ENCODE measurements around the gene YJU2.
A peak's percentile ranks its signal among the peaks of the same experiment; 100 is the strongest.

DNA sequence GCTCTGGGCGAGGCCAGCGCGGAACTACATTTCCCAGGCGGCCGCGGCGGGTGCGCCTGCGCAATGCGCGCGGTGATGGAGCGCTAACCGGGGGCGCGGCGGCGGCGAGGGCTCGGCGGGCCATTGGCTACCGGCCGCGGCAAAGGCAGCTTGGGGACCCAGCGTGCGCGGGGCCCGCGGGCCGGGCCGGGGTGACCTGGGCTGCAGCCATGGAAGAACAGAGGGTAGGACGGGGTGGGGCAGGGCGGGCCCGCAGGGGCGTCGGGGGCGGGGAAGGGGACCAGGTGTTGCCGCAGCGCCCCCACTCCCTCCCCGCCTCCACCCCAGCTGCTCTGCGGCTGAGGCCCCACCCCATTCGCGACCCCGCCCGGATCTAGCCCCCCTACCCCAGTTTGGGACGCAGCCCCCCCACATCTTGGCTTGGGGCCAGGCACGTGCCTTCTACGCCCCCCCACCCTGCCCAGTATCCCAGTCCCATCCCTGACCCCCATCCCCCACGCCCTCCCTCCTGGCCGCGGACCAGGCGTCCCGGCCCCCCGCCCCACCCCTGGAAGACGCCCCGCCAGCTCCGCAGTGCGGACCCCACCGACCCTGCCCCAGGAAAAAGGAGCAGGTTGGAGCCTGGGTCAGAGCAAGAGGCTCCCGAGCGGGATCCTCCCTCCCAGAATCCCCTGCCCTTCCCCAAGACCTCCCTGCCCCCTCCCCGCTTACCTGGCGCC lies 57.8 kb downstream of the YJU2 start, which contains the start of gene FSD1:
- TF ChIP-seq YY1 (IDR thresholded peaks at IDR 0.05; ENCODE audit: low read depth) (no peak), POLR2AphosphoS5 (IDR thresholded peaks at IDR 0.05; ENCODE audit: low read depth, low read length) (no peak), RFX5 (IDR thresholded peaks at IDR 0.05; ENCODE audit: low read length) (no peak), RAD21 (IDR thresholded peaks at IDR 0.05; ENCODE audit: low read length) (no peak), EZH2phosphoT487 (IDR thresholded peaks at IDR 0.05; ENCODE audit: borderline replicate concordance, low read depth) (no peak), EP300 (IDR thresholded peaks at IDR 0.05; ENCODE audit: borderline replicate concordance in 1 of 2, low read depth in 1 of 2, low read length in 1 of 2) (no peak), FOXM1 (IDR thresholded peaks at IDR 0.05; ENCODE audit: low read depth) (no peak), NRF1 (IDR thresholded peaks at IDR 0.05; ENCODE audit: low read depth, low read length) (peak; percentile 86), GABPA (IDR thresholded peaks at IDR 0.05; ENCODE audit: low read depth) (no peak)
- TF ChIP-seq, protein P1, sequence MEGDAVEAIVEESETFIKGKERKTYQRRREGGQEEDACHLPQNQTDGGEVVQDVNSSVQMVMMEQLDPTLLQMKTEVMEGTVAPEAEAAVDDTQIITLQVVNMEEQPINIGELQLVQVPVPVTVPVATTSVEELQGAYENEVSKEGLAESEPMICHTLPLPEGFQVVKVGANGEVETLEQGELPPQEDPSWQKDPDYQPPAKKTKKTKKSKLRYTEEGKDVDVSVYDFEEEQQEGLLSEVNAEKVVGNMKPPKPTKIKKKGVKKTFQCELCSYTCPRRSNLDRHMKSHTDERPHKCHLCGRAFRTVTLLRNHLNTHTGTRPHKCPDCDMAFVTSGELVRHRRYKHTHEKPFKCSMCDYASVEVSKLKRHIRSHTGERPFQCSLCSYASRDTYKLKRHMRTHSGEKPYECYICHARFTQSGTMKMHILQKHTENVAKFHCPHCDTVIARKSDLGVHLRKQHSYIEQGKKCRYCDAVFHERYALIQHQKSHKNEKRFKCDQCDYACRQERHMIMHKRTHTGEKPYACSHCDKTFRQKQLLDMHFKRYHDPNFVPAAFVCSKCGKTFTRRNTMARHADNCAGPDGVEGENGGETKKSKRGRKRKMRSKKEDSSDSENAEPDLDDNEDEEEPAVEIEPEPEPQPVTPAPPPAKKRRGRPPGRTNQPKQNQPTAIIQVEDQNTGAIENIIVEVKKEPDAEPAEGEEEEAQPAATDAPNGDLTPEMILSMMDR (IDR thresholded peaks at IDR 0.05): no peak
- TF ChIP-seq, protein P2, sequence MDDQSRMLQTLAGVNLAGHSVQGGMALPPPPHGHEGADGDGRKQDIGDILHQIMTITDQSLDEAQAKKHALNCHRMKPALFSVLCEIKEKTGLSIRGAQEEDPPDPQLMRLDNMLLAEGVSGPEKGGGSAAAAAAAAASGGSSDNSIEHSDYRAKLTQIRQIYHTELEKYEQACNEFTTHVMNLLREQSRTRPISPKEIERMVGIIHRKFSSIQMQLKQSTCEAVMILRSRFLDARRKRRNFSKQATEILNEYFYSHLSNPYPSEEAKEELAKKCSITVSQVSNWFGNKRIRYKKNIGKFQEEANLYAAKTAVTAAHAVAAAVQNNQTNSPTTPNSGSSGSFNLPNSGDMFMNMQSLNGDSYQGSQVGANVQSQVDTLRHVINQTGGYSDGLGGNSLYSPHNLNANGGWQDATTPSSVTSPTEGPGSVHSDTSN (IDR thresholded peaks at IDR 0.05): no peak
- TF ChIP-seq, protein P3, sequence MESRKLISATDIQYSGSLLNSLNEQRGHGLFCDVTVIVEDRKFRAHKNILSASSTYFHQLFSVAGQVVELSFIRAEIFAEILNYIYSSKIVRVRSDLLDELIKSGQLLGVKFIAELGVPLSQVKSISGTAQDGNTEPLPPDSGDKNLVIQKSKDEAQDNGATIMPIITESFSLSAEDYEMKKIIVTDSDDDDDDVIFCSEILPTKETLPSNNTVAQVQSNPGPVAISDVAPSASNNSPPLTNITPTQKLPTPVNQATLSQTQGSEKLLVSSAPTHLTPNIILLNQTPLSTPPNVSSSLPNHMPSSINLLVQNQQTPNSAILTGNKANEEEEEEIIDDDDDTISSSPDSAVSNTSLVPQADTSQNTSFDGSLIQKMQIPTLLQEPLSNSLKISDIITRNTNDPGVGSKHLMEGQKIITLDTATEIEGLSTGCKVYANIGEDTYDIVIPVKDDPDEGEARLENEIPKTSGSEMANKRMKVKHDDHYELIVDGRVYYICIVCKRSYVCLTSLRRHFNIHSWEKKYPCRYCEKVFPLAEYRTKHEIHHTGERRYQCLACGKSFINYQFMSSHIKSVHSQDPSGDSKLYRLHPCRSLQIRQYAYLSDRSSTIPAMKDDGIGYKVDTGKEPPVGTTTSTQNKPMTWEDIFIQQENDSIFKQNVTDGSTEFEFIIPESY (IDR thresholded peaks at IDR 0.05; ENCODE audit: borderline replicate concordance, low read depth): no peak
- TF ChIP-seq, protein P4, sequence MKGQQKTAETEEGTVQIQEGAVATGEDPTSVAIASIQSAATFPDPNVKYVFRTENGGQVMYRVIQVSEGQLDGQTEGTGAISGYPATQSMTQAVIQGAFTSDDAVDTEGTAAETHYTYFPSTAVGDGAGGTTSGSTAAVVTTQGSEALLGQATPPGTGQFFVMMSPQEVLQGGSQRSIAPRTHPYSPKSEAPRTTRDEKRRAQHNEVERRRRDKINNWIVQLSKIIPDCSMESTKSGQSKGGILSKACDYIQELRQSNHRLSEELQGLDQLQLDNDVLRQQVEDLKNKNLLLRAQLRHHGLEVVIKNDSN (IDR thresholded peaks at IDR 0.05; ENCODE audit: borderline replicate concordance, low read depth): no peak

Measured in SK-N-SH (cell line).